NCI-H187 treated with DMSO at 0.1 percent for 48 hours (cell line): Measurements from ENCODE around the gene IGF2.

ENCODE experiments used
- DNase-seq: peaks from one replicate; lab custom pipeline; 2025; lab: John Stamatoyannopoulos, UW

Gene IGF2

GRCh38 chr11:2091786-2092463 is 47.3 kb downstream of the IGF2 start:
- DNase-seq: no peak

GRCh38 chr11:2091112-2091746 is 48.0 kb downstream of the IGF2 start:
- DNase-seq: no peak

DNA sequence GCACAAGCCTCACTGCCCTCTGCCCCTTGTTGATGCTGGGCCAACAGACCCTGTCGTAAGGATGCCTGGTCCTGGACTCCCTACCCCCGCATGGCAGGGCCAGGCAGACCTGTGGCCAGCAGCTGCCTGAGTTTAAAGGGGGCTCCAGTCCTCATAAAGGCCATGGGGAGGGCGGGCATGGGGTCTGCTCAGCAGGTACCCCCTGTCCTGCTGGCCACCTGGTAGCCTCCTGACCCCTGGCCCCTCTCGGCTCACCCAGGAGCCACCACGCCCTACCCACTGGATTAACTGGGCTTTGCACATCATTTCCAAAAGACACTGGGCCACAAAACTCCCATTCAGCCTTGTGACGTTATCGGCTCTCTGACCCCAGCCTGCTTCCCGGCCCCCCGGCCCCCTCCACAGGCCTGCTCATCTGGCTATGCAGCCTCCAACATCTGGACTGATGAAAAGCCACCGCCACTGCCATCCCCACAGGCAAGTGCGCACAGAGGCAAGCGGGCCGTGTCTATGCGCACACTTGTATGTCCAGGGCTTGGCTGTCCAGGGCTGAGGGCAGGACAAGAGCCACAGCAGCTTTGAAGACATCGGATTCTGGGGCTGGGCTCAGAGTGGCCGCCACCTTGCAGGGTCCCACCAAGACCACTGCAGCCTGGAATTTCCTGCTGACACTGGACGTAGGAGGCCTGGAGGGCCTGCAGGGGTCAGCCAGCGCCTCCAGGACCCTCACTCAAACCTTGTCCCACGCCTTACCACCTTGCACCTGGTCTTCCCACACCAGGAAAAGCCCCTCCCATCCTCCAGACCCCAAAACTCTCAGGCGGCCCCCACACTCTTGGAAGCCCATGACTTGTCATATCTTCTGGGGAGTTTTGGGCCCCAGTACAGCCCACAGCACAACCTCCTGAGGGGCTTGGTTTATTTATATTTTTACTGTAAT is 48.7 kb downstream of the IGF2 start:
- no peak for DNase-seq

DNA sequence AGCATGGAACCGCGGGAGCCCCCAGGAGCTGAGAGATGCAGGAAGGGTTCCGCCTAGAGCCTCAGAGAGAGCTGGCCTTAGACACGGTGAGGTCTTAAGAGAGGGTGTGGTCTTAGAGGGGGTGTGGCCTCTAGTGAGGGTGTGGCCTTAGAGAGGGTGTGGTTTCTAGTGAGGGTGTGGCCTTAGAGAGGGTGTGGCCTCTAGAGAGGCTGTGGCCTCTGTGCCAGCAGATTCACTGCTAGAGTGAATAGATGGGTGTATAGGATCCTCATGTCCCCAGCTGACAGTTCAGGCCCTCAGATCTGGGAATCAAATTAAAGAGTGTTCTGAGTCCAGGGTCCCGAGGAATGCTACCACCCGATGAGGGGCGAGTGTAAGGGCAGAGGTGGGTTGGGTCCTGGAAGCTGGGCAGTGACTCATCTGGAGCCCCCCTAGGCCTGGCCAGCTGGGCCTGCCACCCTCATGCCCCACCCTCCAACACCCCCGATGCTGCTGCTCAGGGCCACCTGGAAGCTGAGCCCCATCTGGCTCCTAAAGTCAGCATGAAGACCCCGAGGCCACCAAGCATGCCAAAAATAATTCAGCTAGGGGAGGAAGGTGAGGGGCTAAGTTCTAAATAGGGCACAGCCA is 49.5 kb downstream of the IGF2 start:
- DNase-seq: no peak

DNA sequence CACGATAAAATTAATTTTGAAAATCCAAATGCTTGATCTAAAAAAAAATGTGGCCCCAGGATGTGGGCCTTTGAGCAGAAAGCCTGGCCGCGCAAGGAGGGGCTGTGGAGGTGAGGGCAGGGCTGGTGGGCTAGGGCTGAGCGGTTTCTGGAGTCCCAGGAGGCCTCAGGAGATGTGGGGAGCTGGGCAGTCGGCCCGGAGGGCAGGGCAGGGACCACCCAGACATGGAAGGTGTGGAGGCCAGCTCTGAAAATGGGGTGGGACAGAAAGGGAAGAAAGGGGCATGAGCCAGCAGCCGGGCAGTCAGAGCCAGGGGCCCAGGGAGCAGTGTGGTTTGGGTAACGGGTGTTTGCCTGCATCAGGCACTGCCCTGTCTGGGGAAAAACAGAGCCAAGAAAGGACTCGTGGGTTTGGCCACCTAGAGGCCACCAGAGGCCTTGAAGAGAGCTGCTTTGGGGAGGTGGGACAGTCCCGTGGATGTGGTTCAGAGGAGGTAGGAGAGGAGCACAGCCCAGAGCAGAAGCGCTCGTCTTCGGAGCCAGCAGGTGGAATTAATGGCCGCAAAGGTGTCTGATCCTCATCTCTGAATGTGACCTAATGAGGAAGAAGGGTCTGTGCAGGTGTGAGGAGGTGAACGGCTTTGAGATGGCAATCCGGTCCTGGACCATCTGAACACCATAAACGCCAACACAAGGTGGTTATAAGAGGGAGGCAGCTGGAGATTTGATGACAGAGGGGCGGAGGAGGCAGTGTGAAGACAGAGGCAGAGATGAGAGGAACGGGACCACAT is 50.2 kb downstream of the IGF2 start:
- DNase-seq: no peak

GRCh38 chr11:2088284-2088683 is 50.9 kb downstream of the IGF2 start:
- no peak for DNase-seq

DNA sequence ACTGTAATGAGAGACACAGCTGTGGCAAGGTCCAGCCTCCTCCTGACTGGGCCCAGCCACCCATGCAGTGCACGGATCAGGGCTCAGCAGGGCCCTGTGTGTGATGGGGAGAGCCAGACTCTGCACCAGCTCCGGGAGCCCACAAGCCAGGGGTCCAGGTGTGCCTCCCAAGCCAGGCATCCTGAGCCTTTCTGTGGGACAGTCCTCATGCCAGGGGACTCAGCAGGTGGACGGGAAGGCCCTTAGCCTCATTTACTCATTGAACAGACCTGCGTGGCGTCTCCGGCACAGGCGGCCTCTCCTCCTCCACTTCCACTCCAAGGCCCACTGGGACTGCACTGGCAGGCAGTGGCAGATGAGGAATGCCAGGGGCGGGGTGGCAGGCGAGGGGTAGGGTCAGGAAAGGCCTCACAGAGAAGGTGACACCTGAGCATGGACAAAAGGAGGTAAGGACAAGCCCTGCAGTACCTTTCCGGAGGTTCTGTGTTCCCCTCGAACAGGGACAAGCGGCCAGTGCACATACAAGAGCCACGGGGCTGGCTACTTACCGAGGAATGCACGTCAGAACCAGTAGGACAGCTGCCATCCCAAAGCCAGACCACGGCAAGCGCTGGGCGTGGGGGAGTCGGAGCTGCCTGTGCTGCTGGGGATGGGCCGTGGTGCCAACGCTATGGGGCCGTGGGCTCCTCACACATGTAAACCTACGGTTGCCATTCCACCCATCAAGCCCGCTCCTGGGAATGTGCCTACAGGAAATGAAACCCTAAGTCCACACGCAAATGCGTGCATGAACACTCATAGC is 52.7 kb downstream of the IGF2 start:
- no peak for DNase-seq

DNA sequence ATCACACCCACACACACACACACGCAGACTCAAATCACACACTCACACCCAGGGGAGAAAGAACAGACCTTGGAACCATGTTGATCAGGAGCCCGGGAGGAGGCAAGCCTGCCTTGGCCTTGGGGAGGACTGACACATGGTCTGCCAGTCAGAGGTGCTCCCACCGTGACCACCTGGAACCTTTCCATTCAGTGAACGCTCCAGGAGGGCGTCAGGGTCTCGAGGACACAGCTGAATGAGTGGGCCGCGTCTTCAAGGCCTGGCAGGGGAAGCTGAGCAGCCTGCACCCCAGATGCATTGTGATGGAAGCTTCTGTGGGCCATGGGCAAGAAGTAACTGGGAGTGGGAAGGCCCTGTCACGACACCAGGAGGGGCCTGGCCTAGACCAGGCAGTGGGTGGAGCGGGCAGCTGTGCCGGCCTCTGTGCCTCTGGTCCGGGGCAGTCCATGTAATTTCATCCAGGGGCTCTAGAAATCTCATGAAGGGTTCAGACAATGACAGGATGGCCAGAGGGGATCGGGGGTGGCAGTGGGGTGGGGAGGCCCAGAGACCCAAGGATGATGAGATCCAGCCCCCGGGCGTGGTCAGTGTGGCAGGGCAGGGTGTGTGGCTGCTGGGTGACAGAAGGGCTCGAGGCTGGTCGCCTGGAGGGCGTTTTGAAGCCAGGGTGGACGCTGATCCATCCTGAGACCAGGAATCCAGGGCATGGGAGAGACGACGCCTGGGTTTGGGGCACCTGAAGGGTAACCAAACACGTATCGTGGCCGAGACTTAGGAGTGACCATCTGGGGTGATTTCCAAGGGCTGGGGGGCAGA is 53.7 kb downstream of the IGF2 start:
- no peak for DNase-seq

DNA sequence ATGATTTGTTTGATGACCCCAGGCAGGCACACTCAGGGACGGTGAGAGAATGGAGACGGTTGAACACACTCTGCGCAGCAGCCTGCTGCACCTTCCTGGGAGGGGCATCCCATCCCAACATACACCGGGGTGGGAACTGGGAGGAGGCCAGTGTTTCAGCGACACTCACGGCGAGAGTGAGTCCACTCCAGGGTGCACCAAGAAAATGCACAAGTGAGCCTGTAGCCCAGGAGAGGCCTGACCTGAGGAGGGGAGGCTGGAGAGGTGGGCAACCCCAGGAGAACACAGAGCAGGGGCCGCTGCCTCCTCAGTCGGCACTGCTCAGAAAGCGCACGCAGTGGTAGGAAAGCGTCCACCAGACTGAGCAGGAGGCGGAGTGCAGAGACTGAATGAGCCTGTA is 54.5 kb downstream of the IGF2 start:
- no peak for DNase-seq
